Muscle layer of duodenum (tissue), 2 donors: ENCODE data around the gene WDCP.
"Not testable (repeated sequence)": the region's sequence is repeated elsewhere in the genome, so short reads cannot be mapped to it uniquely, and the experiment has no call there.

Source experiments
- H3K27ac ChIP-seq: one replicate; pipeline ENCODE4 v1.7.0; 2013; ENCODE audit warnings: mild to moderate bottlenecking, low read length
- H3K27me3 ChIP-seq: one replicate; pipeline ENCODE4 v1.7.0; 2013; ENCODE audit warnings: low read depth, mild to moderate bottlenecking, control low read depth, low read length
- H3K36me3 ChIP-seq, 2 donors: one replicate each; pipeline ENCODE4 v1.7.0; 2013; ENCODE audit warnings: low read length in 2 of 2, control low read depth in 1 of 2, mild to moderate bottlenecking in 1 of 2; ENCODE audit not compliant: insufficient read depth in 2 of 2, control insufficient read depth in 1 of 2
- H3K4me1 ChIP-seq, 2 donors: one replicate each; pipeline ENCODE4 v1.7.0; 2013; ENCODE audit warnings: low read length in 2 of 2, mild to moderate bottlenecking in 2 of 2, control low read depth in 1 of 2, moderate library complexity in 1 of 2; ENCODE audit not compliant: insufficient read depth in 2 of 2, control insufficient read depth in 1 of 2
- H3K4me3 ChIP-seq, 2 donors: one replicate each; pipeline ENCODE4 v1.7.0; 2013; ENCODE audit warnings: low read length in 2 of 2, low read depth in 1 of 2, mild to moderate bottlenecking in 1 of 2
- H3K9me3 ChIP-seq, 2 donors: one replicate each; pipeline ENCODE4 v1.7.0; 2013; ENCODE audit warnings: low read length in 2 of 2, control low read depth in 1 of 2, mild to moderate bottlenecking in 1 of 2; ENCODE audit not compliant: control insufficient read depth in 1 of 2
- donor health status: healthy.

WDCP gene

GRCh38 chr2:24018241-24018640, 28.9 kb downstream of the WDCP start:
- no peaks in the 10 kb centered on the region for H3K27me3 ChIP-seq
- no peak overlapping the region for H3K4me3 ChIP-seq
- no peak overlapping the region for H3K27ac ChIP-seq
- H3K4me1 ChIP-seq = no peaks in the 10 kb centered on the region
- H3K9me3 ChIP-seq = no peaks in the 10 kb centered on the region
- peaks cover 0 to 9% of the 10 kb centered on the region in 2 donors for H3K36me3 ChIP-seq

- no peak overlapping the region for H3K4me3 ChIP-seq
- H3K27me3 ChIP-seq = no peaks in the 10 kb centered on the region
- peaks cover 0 to 3% of the 10 kb centered on the region in 2 donors for H3K36me3 ChIP-seq
- no peaks in the 10 kb centered on the region for H3K4me1 ChIP-seq
- H3K9me3 ChIP-seq = no peaks in the 10 kb centered on the region
- H3K27ac ChIP-seq = no peak overlapping the region
These were observed 29.5 kb downstream of the WDCP start for GRCh38 chr2:24017711-24018110.

DNA sequence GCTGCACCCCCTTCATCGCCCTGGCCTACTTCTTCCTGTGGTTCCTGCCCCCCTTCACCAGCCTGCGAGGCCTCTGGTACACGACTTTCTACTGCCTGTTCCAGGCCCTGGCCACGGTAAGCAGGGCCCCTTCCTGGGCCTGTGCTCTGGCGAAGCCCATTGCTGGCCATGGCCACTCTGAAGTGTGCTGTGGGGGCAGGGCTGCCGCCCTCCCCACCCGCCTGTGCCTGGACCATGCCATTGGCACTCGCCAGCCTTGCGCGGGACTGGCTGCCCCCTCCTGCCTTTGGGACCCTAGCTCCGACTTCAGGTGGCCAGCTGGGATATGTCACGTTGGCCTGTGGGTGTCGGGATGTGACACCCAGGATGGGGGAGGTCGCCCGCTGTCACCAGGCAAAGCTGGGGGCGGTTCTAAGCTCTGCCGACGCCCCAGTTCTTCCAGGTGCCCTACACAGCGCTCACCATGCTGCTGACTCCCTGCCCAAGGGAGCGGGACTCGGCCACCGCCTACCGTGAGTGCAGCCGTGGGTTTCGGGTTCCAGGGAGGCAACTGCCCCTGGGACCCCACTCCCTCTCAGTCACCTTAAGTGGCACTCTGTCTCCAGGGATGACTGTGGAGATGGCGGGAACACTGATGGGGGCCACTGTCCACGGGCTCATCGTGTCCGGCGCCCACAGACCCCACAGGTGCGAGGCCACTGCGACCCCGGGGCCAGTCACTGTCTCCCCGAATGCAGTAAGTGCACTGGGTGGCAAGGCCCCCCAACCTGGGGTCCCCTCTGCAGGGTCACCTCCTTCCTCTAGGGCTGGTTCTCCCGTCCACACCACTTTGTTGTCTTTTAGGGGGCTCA, 30.1 kb downstream of the WDCP start:
- Histone ChIP-seq H3K27me3 (no peaks in the 10 kb centered on the region), H3K4me3 (no peak overlapping the region), H3K9me3 (no peaks in the 10 kb centered on the region), H3K4me1 (no peaks in the 10 kb centered on the region), H3K36me3 (no peaks in the 10 kb centered on the region), H3K27ac (no peak overlapping the region)

DNA sequence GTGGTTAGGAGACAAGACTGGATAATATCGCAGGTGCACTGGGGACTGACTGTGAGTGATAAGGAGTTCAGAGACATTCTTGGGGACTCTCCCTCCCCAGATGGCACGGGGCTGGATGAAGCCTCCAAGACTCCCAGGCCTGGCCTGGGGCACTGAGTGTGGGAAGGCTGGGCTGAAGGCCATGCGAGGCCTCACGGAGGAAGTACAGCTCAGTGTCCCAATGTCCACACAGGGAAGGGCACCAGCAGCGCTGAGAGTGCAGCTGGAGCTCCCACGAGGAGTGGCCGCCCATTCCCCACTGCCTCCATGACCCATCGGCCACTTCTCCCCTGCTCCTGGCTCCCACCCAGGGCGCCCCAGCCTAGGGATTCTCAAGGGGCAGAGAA, 30.8 kb downstream of the WDCP start:
- H3K4me3 ChIP-seq = no peak overlapping the region
- peaks cover 2% of the 10 kb centered on the region for H3K27me3 ChIP-seq
- no peaks in the 10 kb centered on the region for H3K4me1 ChIP-seq
- H3K27ac ChIP-seq = no peak overlapping the region
- no peaks in the 10 kb centered on the region for H3K9me3 ChIP-seq
- H3K36me3 ChIP-seq = no peaks in the 10 kb centered on the region

- H3K27ac ChIP-seq = no peak overlapping the region
- peaks cover 8% of the 10 kb centered on the region for H3K27me3 ChIP-seq
- H3K9me3 ChIP-seq = no peaks in the 10 kb centered on the region
- H3K4me1 ChIP-seq = no peaks in the 10 kb centered on the region
- H3K36me3 ChIP-seq = no peaks in the 10 kb centered on the region
- H3K4me3 ChIP-seq = no peak overlapping the region
These were observed 31.4 kb downstream of the WDCP start for GRCh38 chr2:24015562-24016375.

DNA sequence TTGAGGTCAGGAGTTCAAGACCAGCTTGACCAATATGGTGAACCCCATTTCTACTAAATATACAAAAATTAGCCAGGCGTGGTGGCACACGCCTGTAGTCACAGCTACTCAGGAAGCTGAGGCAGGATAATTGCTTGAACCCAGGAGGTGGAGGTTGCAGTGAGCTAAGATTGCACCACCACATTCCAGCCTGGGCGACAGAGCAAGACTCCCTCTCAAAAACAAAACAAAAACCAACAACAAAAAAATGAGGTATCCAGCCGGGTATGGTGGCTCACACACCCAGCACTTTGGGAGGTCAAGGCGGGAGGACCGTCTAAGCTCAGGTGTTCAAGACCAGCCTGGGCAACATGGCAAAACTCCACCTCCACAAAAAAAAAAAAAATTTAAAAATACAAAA, 32.3 kb downstream of the WDCP start:
- H3K9me3 ChIP-seq, H3K36me3 ChIP-seq, H3K4me1 ChIP-seq, H3K27ac ChIP-seq, H3K4me3 ChIP-seq: not testable (repeated sequence)
- H3K27me3 ChIP-seq = peaks cover 16% of the 10 kb centered on the region

DNA sequence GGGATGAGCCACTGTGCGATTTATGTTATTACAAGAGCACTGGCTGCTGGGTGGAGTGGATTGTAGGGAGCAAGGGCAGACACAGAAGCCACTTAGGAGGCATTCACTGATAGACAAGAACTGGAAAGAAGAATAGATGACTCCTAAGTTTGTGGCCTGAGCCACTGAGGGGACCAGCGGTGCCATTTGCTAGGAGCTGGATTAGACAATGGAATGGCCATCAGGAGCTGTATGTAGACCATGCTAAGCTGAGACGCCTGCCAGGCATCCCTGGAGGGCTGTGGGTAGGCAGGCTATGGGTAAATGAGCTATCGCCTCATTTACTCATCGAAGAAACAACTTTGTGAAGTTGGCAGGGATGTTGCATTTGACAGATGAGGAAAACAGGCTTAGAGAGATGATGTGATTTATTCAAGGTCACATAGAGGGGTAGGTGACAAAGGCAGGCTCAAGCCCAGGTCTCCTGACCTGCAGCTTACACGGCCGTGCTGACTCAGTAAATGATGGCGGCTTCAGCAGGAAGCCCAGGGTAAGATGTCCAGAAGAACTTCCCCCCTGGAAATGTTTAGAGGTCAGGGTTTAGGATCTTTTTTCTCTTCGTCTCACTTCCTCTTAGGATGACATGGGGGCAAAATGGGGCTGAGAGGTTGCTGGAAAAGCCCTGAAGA, 34.5 kb downstream of the WDCP start:
- Histone ChIP-seq H3K4me1 (peaks cover 0 to 14% of the 10 kb centered on the region in 2 donors), H3K4me3 (no peak overlapping the region), H3K27ac (no peak overlapping the region), H3K27me3 (peaks cover 23% of the 10 kb centered on the region), H3K9me3 (no peaks in the 10 kb centered on the region), H3K36me3 (no peaks in the 10 kb centered on the region)

- H3K27ac ChIP-seq = no peak overlapping the region
- H3K4me1 ChIP-seq = peaks cover 0 to 14% of the 10 kb centered on the region in 2 donors
- H3K36me3 ChIP-seq = no peaks in the 10 kb centered on the region
- H3K27me3 ChIP-seq = peaks cover 23% of the 10 kb centered on the region
- H3K9me3 ChIP-seq = no peaks in the 10 kb centered on the region
- H3K4me3 ChIP-seq = no peak overlapping the region
These were observed 35.7 kb downstream of the WDCP start for GRCh38 chr2:24011250-24012104.

GRCh38 chr2:24010477-24011249, 36.5 kb downstream of the WDCP start:
- Histone ChIP-seq H3K36me3 (no peaks in the 10 kb centered on the region), H3K9me3 (no peaks in the 10 kb centered on the region), H3K27ac (no peak overlapping the region), H3K4me3 (peak overlapping the region; percentile 26 to 61), H3K27me3 (peaks cover 23% of the 10 kb centered on the region), H3K4me1 (peaks cover 0 to 14% of the 10 kb centered on the region in 2 donors)
